ENCODE data around the gene KIF1C. TPM values are rescaled to one million over a fixed set of nuclear protein-coding genes. Genes with fewer than 3 reads are reported as not detected.

KIF1C gene
- total and polyA plus RNA-seq, 9 of the 15 experiments (the other 6 are each of a cell fraction or from before 2014, with no cell fraction given), result 0.38 to 68.4 (median 25.1) TPM

GRCh38 chr17:5077781-5078105 is 80.0 kb downstream of the KIF1C start:
- H3K27ac ChIP-seq (ENCODE audit: extremely low read depth, low read depth, low read length), result no peak overlapping the region
- no peaks in the 10 kb centered on the region for H3K9me3 ChIP-seq (replicated peaks; ENCODE audit: control insufficient read depth, insufficient read depth, low read depth, low read length)
- FAIRE-seq, result no peak
- H3K9me1 ChIP-seq (ENCODE audit: control insufficient read depth, insufficient read depth, low read length), result no peaks in the 10 kb centered on the region
- H3K27me3 ChIP-seq (ENCODE audit: control insufficient read depth in 2 of 2, insufficient read depth in 2 of 2, low read length in 2 of 2), result peaks cover 2 to 10% of the 10 kb centered on the region in 2 experiments; a peak in 2 of 5 replicates
- no peaks in the 10 kb centered on the region for H3K79me2 ChIP-seq (ENCODE audit: control insufficient read depth, insufficient read depth, low read length)
- no peak overlapping the region for H3K4me2 ChIP-seq (ENCODE audit: insufficient read depth, low read length)
- no peaks in the 10 kb centered on the region for H3K36me3 ChIP-seq (ENCODE audit: control insufficient read depth, insufficient read depth, low read length)
- WGBS (ENCODE audit: insufficient coverage, low coverage, missing lambda C conversion rate), result 29% methylated on average over 10 of the region's 14 CpGs
- no peak for TF ChIP-seq TAF15 (IDR thresholded peaks at IDR 0.05; ENCODE audit: low read depth, low read length)
- no peak for TF ChIP-seq KAT2B (IDR thresholded peaks at IDR 0.05; ENCODE audit: low read depth, low read length)
- TF ChIP-seq MNT (conservative IDR thresholded peaks at IDR 0.05), result no peak
- no peak for TF ChIP-seq CEBPB (tag; IDR thresholded peaks at IDR 0.05)
- POLR2A ChIA-PET, result no interaction called here
- H2AFZ ChIP-seq (ENCODE audit: low read depth, low read length), result no peak overlapping the region
- in situ Hi-C loops (cut with MboI) (no loop called here), intact Hi-C loops (cut with micrococcal nuclease) (no loop called here)
- no peak for DNase-seq (ENCODE audit: extremely low read depth in 1 of 4, low spot score in 3 of 4)
- H4K20me1 ChIP-seq (replicated peaks; ENCODE audit: control insufficient read depth, insufficient read depth, low read length), result no peaks in the 10 kb centered on the region
- H3K9ac ChIP-seq (ENCODE audit: insufficient read depth in 1 of 2, low read depth in 2 of 2, low read length in 2 of 2), result no peak overlapping the region
- H3K4me1 ChIP-seq (replicated peaks in 1 of 2; ENCODE audit: control insufficient read depth in 2 of 2, insufficient read depth in 2 of 2, low read length in 2 of 2), result peaks cover 0 to 10% of the 10 kb centered on the region in 2 experiments; a peak in 2 of 5 replicates
- no peak overlapping the region for H3K4me3 ChIP-seq
- BruUV-seq (replicated peaks), result no TSS peak
- CTCF ChIA-PET (ENCODE audit: low intra/inter-chr PET ratio), result no interaction called here
- ATAC-seq, result no peak

Small RNAs within 50 kb of the gene (microRNA-seq; reads per million reads assigned to microRNA genes)
- gene MIR6864 (ENCODE audit: borderline microRNAs expressed), result 0.27 reads per million
- gene MIR6865 (ENCODE audit: borderline microRNAs expressed), result not detected

Small RNAs within 50 kb of the gene (small RNA-seq; reads per million reads assigned to genes)
- gene MIR6864 (not detected), gene MIR6865 (0.11 reads per million)

Other genes with a start within 250 kb of the KIF1C start
Only the 7 nearest of the 22 such genes appear.
- gene RNF167, start 57.7 kb upstream of the KIF1C start, total RNA-seq (2014; rRNA removed), result 27.0 and 41.6 TPM in 2 replicates
- gene RNF167, start 57.7 kb upstream of the KIF1C start, total RNA-seq (2014; rRNA removed; fragmentation: Illumina TruSeq; extraction: Trizol), result 41.0 and 50.0 TPM in 2 replicates
- 42.6 and 43.0 TPM in 2 replicates for gene RNF167, start 57.7 kb upstream of the KIF1C start, total RNA-seq (2015; rRNA removed; fragmentation: Illumina TruSeq; extraction: Trizol)
- 60.5 and 61.6 TPM in 2 replicates for gene RNF167, start 57.7 kb upstream of the KIF1C start, total RNA-seq (2021)
- gene RNF167, start 57.7 kb upstream of the KIF1C start, polyA plus RNA-seq (2011; rRNA removed), result 45.5 and 52.4 TPM in 2 replicates
- 120 and 143 TPM in 2 replicates for gene RNF167, start 57.7 kb upstream of the KIF1C start, polyA plus RNA-seq (2014; fragmentation: Illumina TruSeq; extraction: Trizol)
- gene RNF167, start 57.7 kb upstream of the KIF1C start, polyA plus RNA-seq (2014; fragmentation: Nextera tagmentation; extraction: Ambion mirVana), result 10 to 100 TPM; 16.5 to 21.9 TPM
- 47.3 and 53.3 TPM in 2 replicates for gene RNF167, start 57.7 kb upstream of the KIF1C start, polyA plus RNA-seq (2014; rRNA removed)
- 1,086 and 1,479 TPM in 2 replicates for gene PFN1, start 49.4 kb upstream of the KIF1C start, total RNA-seq (2014; rRNA removed)
- gene PFN1, start 49.4 kb upstream of the KIF1C start, total RNA-seq (2014; rRNA removed; fragmentation: Illumina TruSeq; extraction: Trizol), result 307 and 327 TPM in 2 replicates
- gene PFN1, start 49.4 kb upstream of the KIF1C start, total RNA-seq (2015; rRNA removed; fragmentation: Illumina TruSeq; extraction: Trizol), result 456 and 466 TPM in 2 replicates
- gene PFN1, start 49.4 kb upstream of the KIF1C start, total RNA-seq (2021), result 787 and 792 TPM in 2 replicates
- 382 and 556 TPM in 2 replicates for gene PFN1, start 49.4 kb upstream of the KIF1C start, polyA plus RNA-seq (2011; rRNA removed)
- gene PFN1, start 49.4 kb upstream of the KIF1C start, polyA plus RNA-seq (2014; fragmentation: Illumina TruSeq; extraction: Trizol), result 776 and 901 TPM in 2 replicates
- 10 to 100 TPM; 60.5 to 88.0 TPM for gene PFN1, start 49.4 kb upstream of the KIF1C start, polyA plus RNA-seq (2014; fragmentation: Nextera tagmentation; extraction: Ambion mirVana)
- gene PFN1, start 49.4 kb upstream of the KIF1C start, polyA plus RNA-seq (2014; rRNA removed), result 879 and 1,059 TPM in 2 replicates
- 7.1 and 8.3 TPM in 2 replicates for gene ENO3, start 46.8 kb upstream of the KIF1C start, total RNA-seq (2014; rRNA removed)
- 2.4 and 5.7 TPM in 2 replicates for gene ENO3, start 46.8 kb upstream of the KIF1C start, total RNA-seq (2014; rRNA removed; fragmentation: Illumina TruSeq; extraction: Trizol)
- gene ENO3, start 46.8 kb upstream of the KIF1C start, total RNA-seq (2015; rRNA removed; fragmentation: Illumina TruSeq; extraction: Trizol), result 5.6 and 5.9 TPM in 2 replicates
- 10.8 and 13.6 TPM in 2 replicates for gene ENO3, start 46.8 kb upstream of the KIF1C start, total RNA-seq (2021)
- 15.4 and 15.5 TPM in 2 replicates for gene ENO3, start 46.8 kb upstream of the KIF1C start, polyA plus RNA-seq (2011; rRNA removed)
- 9.9 and 10.5 TPM in 2 replicates for gene ENO3, start 46.8 kb upstream of the KIF1C start, polyA plus RNA-seq (2014; fragmentation: Illumina TruSeq; extraction: Trizol)
- gene ENO3, start 46.8 kb upstream of the KIF1C start, polyA plus RNA-seq (2014; fragmentation: Nextera tagmentation; extraction: Ambion mirVana), result 10 to 100 TPM in 1 of 2 experiments, 1 to 10 TPM in 1; 6.3 to 12.5 TPM
- gene ENO3, start 46.8 kb upstream of the KIF1C start, polyA plus RNA-seq (2014; rRNA removed), result 17.2 and 18.4 TPM in 2 replicates
- gene SPAG7, start 30.1 kb upstream of the KIF1C start, total RNA-seq (2014; rRNA removed), result 44.5 and 48.0 TPM in 2 replicates
- 21.0 and 25.3 TPM in 2 replicates for gene SPAG7, start 30.1 kb upstream of the KIF1C start, total RNA-seq (2014; rRNA removed; fragmentation: Illumina TruSeq; extraction: Trizol)
- gene SPAG7, start 30.1 kb upstream of the KIF1C start, total RNA-seq (2015; rRNA removed; fragmentation: Illumina TruSeq; extraction: Trizol), result 38.6 and 42.0 TPM in 2 replicates
- gene SPAG7, start 30.1 kb upstream of the KIF1C start, total RNA-seq (2021), result 29.6 and 30.5 TPM in 2 replicates
- 36.3 and 38.8 TPM in 2 replicates for gene SPAG7, start 30.1 kb upstream of the KIF1C start, polyA plus RNA-seq (2011; rRNA removed)
- gene SPAG7, start 30.1 kb upstream of the KIF1C start, polyA plus RNA-seq (2014; fragmentation: Illumina TruSeq; extraction: Trizol), result 36.2 and 40.9 TPM in 2 replicates
- 10 to 100 TPM in 1 of 2 experiments, 1 to 10 TPM in 1; 5.6 to 19.7 TPM for gene SPAG7, start 30.1 kb upstream of the KIF1C start, polyA plus RNA-seq (2014; fragmentation: Nextera tagmentation; extraction: Ambion mirVana)
- gene SPAG7, start 30.1 kb upstream of the KIF1C start, polyA plus RNA-seq (2014; rRNA removed), result 53.5 and 56.2 TPM in 2 replicates
- 3.7 and 9.6 TPM in 2 replicates for gene CAMTA2, start 10.3 kb upstream of the KIF1C start, total RNA-seq (2014; rRNA removed)
- 4.0 and 4.4 TPM in 2 replicates for gene CAMTA2, start 10.3 kb upstream of the KIF1C start, total RNA-seq (2014; rRNA removed; fragmentation: Illumina TruSeq; extraction: Trizol)
- 5.3 and 7.0 TPM in 2 replicates for gene CAMTA2, start 10.3 kb upstream of the KIF1C start, total RNA-seq (2015; rRNA removed; fragmentation: Illumina TruSeq; extraction: Trizol)
- 19.9 and 25.1 TPM in 2 replicates for gene CAMTA2, start 10.3 kb upstream of the KIF1C start, total RNA-seq (2021)
- 6.3 and 17.6 TPM in 2 replicates for gene CAMTA2, start 10.3 kb upstream of the KIF1C start, polyA plus RNA-seq (2011; rRNA removed)
- gene CAMTA2, start 10.3 kb upstream of the KIF1C start, polyA plus RNA-seq (2014; fragmentation: Illumina TruSeq; extraction: Trizol), result 20.5 and 22.7 TPM in 2 replicates
- under 1 TPM; 0.24 to 0.96 TPM for gene CAMTA2, start 10.3 kb upstream of the KIF1C start, polyA plus RNA-seq (2014; fragmentation: Nextera tagmentation; extraction: Ambion mirVana)
- 13.6 and 20.2 TPM in 2 replicates for gene CAMTA2, start 10.3 kb upstream of the KIF1C start, polyA plus RNA-seq (2014; rRNA removed)
- gene INCA1, start 428 bp upstream of the KIF1C start, total RNA-seq (2014; rRNA removed), result 0.27 TPM in 1 of 2 replicates, not detected in the other
- not detected in 2 replicates for gene INCA1, start 428 bp upstream of the KIF1C start, total RNA-seq (2014; rRNA removed; fragmentation: Illumina TruSeq; extraction: Trizol)
- not detected in 2 replicates for gene INCA1, start 428 bp upstream of the KIF1C start, total RNA-seq (2015; rRNA removed; fragmentation: Illumina TruSeq; extraction: Trizol)
- 0.22 TPM in 1 of 2 replicates, not detected in the other for gene INCA1, start 428 bp upstream of the KIF1C start, total RNA-seq (2021)
- gene INCA1, start 428 bp upstream of the KIF1C start, polyA plus RNA-seq (2011; rRNA removed), result 0.08 TPM in 1 of 2 replicates, not detected in the other
- 0.13 TPM in 1 of 2 replicates, not detected in the other for gene INCA1, start 428 bp upstream of the KIF1C start, polyA plus RNA-seq (2014; fragmentation: Illumina TruSeq; extraction: Trizol)
- gene INCA1, start 428 bp upstream of the KIF1C start, polyA plus RNA-seq (2014; fragmentation: Nextera tagmentation; extraction: Ambion mirVana), result under 1 TPM; 0.11 to 0.50 TPM
- not detected in 2 replicates for gene INCA1, start 428 bp upstream of the KIF1C start, polyA plus RNA-seq (2014; rRNA removed)
- not detected in 2 replicates for gene SLC52A1, start 37.5 kb downstream of the KIF1C start, total RNA-seq (2014; rRNA removed)
- gene SLC52A1, start 37.5 kb downstream of the KIF1C start, total RNA-seq (2014; rRNA removed; fragmentation: Illumina TruSeq; extraction: Trizol), result not detected in 2 replicates
- not detected in 2 replicates for gene SLC52A1, start 37.5 kb downstream of the KIF1C start, total RNA-seq (2015; rRNA removed; fragmentation: Illumina TruSeq; extraction: Trizol)
- gene SLC52A1, start 37.5 kb downstream of the KIF1C start, total RNA-seq (2021), result not detected in 2 replicates
- 0.04 TPM in 1 of 2 replicates, not detected in the other for gene SLC52A1, start 37.5 kb downstream of the KIF1C start, polyA plus RNA-seq (2011; rRNA removed)
- not detected in 2 replicates for gene SLC52A1, start 37.5 kb downstream of the KIF1C start, polyA plus RNA-seq (2014; fragmentation: Illumina TruSeq; extraction: Trizol)
- not detected for gene SLC52A1, start 37.5 kb downstream of the KIF1C start, polyA plus RNA-seq (2014; fragmentation: Nextera tagmentation; extraction: Ambion mirVana)
- gene SLC52A1, start 37.5 kb downstream of the KIF1C start, polyA plus RNA-seq (2014; rRNA removed), result not detected in 2 replicates

Data from K562 (cell line).